T1000 (cell line): ENCODE results near the gene KRT75.

Experiments used
- DNase-seq: peaks from one replicate; lab custom pipeline; 2025; ENCODE audit warnings: mixed read lengths; lab: John Stamatoyannopoulos, UW

KRT75 gene

GRCh38 chr12:52391618-52392002 lies 42.6 kb downstream of the KRT75 start:
- DNase-seq: no peak

GRCh38 chr12:52390739-52391617 lies 43.2 kb downstream of the KRT75 start:
- no peak for DNase-seq

GRCh38 chr12:52389313-52390207 lies 44.6 kb downstream of the KRT75 start:
- DNase-seq: no peak

GRCh38 chr12:52387859-52388258 lies 46.3 kb downstream of the KRT75 start:
- DNase-seq: no peak

- no peak for DNase-seq
These were observed 48.9 kb downstream of the KRT75 start, which contains the start of gene KRT84 for GRCh38 chr12:52385226-52385702. Gene KRT84 (minus strand): TSS chr12:52385652. CDS start chr12:52385585, 67 bp downstream.

GRCh38 chr12:52383331-52383730 lies 50.8 kb downstream of the KRT75 start:
- DNase-seq: no peak

GRCh38 chr12:52382854-52383253 lies 51.3 kb downstream of the KRT75 start:
- no peak for DNase-seq

- DNase-seq: no peak
These were observed 53.0 kb downstream of the KRT75 start for GRCh38 chr12:52381206-52381605.

- no peak for DNase-seq
These were observed 53.9 kb downstream of the KRT75 start for GRCh38 chr12:52380271-52380694.

- DNase-seq: no peak
These were observed 54.6 kb downstream of the KRT75 start for GRCh38 chr12:52379536-52379935.

GRCh38 chr12:52378091-52378490 lies 56.1 kb downstream of the KRT75 start:
- no peak for DNase-seq

GRCh38 chr12:52377266-52377665 lies 56.9 kb downstream of the KRT75 start:
- DNase-seq: no peak
